Activated naive CD4-positive, alpha-beta T cell treated with anti-CD3 and anti-CD28 coated beads, Interleukin-2, amount 50 U/mL, for 72 hours (primary cell): ENCODE measurements around the gene CLSTN2. TPM values are rescaled to one million over a fixed set of nuclear protein-coding genes. Genes with fewer than 3 reads are reported as not detected.
"Not testable (repeated sequence)": the region's sequence is repeated elsewhere in the genome, so short reads cannot be mapped to it uniquely, and the experiment has no call there.

Source experiments
- ATAC-seq, 2 donors: fragments of 150-1000 bp; cut with Tn5 transposase; 2 replicates each; pipeline ENCODE4 v1.10.0; 2021; ENCODE audit warnings: mild to moderate bottlenecking in 2 of 2, moderate library complexity in 2 of 2
- DNase-seq, 2 donors: peaks; one replicate each; pipeline ENCODE4 v3.0.0; 2021 to 2022; ENCODE audit warnings: low spot score in 2 of 2
- H3K27ac Mint-ChIP-seq, 2 donors: one replicate each; pipeline ENCODE4 v1.8.0; 2022; ENCODE audit warnings: mild to moderate bottlenecking in 2 of 2, mixed read lengths in 2 of 2
- H3K36me3 Mint-ChIP-seq, 2 donors: one replicate each; pipeline ENCODE4 v1.8.0; 2022; ENCODE audit warnings: mixed read lengths in 2 of 2
- H3K9me3 Mint-ChIP-seq, 2 donors: one replicate each; pipeline ENCODE4 v1.8.0; 2022; ENCODE audit warnings: mixed read lengths in 2 of 2
- total RNA-seq, 2 donors: library from RNA; stranded (reverse); gene quantifications; one replicate each; pipeline ENCODE4 v1.2.3, GENCODE V29; 2022

The CLSTN2 gene
- total RNA-seq, 2 donors from 2014 or later = not detected

DNA sequence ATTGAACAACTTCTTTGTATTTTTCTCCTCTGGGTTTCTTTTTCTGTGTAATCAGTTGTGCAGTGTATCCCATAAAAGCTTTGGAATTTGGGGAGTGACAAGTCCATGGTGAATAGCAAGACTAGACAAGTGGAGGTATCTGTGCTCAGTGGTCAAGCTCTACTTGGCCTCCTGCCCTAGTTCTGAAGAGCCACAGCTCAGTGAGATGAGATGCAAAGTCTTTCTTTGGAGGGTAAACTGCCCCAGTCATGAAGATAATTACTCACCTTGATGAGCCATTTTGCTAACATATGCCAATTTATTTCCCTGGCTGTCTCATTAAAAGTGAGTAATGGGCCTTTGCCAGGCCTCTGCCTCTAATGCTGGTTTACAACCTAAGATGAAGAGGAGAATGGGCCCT lies 471.7 kb downstream of the CLSTN2 start:
- DNase-seq = no peak
- no peak for ATAC-seq
- Mint-ChIP-seq H3K36me3 (peaks cover 0 to 9% of the 10 kb centered on the region in 2 donors), H3K27ac (no peak overlapping the region), H3K9me3 (peaks cover 12 to 19% of the 10 kb centered on the region in 2 donors)

DNA sequence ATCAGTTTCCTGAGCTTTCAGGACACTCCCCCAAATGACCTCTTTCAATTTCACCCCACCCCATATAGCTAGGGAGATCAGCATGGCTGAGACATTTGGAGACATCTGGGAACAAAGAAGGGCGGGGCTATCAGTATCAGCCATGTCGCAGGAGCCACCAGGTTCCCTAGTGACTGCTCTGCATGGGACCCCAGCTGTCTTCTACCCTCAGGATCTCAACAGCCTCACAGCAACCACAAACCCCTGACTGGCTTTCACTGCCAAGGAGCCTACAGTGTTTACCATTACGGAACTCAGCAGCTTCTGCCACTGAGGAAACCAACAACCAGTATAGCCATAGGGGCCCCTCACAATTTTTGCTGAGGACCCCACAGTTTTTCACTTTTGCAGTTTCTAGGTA lies 473.3 kb downstream of the CLSTN2 start:
- peaks cover 13 to 19% of the 10 kb centered on the region in 2 donors for H3K9me3 Mint-ChIP-seq
- DNase-seq (no peak), ATAC-seq (no peak)
- peaks cover 0 to 9% of the 10 kb centered on the region in 2 donors for H3K36me3 Mint-ChIP-seq
- H3K27ac Mint-ChIP-seq = no peak overlapping the region

DNA sequence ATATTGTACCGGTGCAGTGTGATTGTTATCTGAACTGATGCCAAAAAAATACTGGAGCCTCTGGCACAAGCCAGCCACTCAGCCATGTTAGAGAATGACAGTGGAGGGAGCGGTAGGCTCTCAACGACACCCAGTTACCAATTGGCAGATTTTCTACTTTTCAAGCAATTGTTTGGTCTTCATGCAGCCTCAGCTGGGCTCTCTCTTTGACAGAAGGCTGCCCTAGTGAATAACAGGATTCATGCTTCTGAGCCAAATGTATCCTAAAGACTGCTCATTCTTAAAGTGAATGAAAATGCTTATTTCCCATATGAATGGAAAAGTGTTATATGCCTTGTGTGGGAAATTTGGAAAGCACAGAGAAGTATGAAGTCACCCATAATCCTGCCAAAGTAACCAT lies 481.7 kb downstream of the CLSTN2 start:
- Mint-ChIP-seq H3K36me3 (no peaks in the 10 kb centered on the region), H3K27ac (no peak overlapping the region), H3K9me3 (peaks cover 0 to under 1% of the 10 kb centered on the region in 2 donors)
- no peak for DNase-seq
- ATAC-seq = no peak

DNA sequence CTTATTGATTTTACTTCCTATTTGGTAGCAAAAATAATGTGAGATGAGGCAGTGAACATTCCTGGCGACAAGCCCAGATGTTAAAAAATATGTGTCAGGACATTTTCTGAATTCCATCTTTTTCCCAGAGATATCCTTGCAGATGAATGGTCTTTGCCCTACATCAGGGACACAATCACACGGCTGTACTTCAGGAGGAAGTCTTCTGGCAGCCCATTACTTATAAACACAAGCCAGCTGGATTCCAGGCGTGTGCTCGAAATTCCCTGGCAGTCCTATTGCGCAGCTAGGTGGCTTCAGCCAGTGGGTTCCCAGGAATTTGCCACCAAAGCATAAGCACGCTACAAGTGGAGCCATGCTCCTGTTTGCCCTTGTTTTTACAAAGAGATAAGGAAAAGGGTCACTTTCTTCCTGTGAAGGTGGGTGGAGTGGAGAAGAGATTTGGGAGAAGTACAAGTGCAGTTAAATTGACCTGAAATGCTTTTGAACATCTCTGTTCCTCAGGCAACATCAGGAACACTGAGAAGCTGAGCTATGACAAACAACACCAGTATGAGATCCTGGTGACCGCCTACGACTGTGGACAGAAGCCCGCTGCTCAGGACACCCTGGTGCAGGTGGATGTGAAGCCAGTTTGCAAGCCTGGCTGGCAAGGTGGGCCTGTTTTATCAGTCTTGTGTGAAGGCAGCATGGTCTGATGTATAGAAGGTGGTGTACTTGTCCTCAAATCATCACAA lies 485.8 kb downstream of the CLSTN2 start:
- Mint-ChIP-seq H3K36me3 (no peaks in the 10 kb centered on the region), H3K9me3 (no peaks in the 10 kb centered on the region), H3K27ac (no peak overlapping the region)
- DNase-seq (no peak), ATAC-seq (no peak)

DNA sequence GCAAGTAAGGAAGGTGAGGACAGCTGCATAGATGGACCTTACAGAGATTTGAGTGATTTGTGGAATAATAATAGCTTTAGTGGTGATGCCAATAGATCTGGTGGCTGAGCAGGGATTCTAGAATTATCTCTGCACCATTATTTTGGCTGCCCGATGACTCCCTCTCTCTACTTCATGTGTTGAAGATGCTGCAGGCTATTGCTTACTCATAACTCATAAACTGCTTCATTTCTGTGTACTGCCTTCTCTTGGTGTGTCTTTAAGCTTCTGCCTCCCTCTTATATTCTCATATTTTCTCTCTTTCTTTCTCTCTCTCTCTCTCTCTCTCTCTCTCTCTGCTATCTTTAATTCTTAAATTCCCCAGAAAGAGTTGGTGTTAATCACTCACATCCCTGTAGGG lies 486.9 kb downstream of the CLSTN2 start:
- no peak for ATAC-seq
- no peak for DNase-seq
- Mint-ChIP-seq H3K36me3 (no peaks in the 10 kb centered on the region), H3K9me3 (no peaks in the 10 kb centered on the region), H3K27ac (peak overlapping the region in 1 of 2 donors; percentile 4)

DNA sequence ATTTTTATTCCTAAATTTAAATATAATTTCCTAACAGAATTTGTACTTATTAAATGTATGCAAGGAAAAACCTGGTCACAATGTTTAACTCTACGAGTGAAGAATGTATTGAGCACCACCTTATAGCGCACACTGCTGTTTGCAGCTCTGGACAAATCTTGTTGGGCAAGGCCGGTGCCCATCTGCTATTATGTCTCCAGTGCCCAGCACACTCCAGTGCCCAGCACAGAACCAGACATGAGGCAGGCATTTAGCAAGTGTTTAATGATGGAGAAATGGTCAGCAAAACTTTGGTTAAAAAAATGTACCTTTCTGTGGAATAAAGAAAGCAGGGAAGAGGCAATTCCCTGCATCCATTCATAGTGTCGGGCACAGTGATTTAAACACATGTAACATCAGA lies 488.2 kb downstream of the CLSTN2 start:
- H3K27ac Mint-ChIP-seq = peak overlapping the region in 1 of 2 donors; percentile 74
- no peak for DNase-seq
- no peaks in the 10 kb centered on the region for H3K9me3 Mint-ChIP-seq
- no peaks in the 10 kb centered on the region for H3K36me3 Mint-ChIP-seq
- ATAC-seq = no peak

DNA sequence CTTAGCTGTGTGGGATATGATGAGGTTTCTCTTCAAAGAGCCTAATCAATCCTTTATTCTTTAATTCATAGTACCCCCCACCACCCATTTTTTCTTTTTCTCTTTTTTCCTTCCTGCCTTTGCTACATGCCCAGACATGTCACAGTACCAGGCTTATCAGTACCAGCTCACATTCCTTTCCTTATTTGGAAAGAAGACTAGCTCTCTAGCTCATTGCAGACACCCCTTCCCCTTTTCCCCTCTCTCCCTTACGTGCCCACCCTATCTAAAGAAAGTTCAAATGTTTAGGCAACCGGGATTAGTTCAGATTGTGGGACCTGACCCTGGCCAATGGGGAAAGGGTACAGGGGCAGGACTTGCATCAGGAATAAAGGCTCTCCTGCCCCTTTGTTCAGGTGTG lies 488.6 kb downstream of the CLSTN2 start:
- not testable (repeated sequence) for ATAC-seq, H3K9me3 Mint-ChIP-seq, H3K36me3 Mint-ChIP-seq, DNase-seq
- H3K27ac Mint-ChIP-seq = peak overlapping the region; percentile 30 to 74

DNA sequence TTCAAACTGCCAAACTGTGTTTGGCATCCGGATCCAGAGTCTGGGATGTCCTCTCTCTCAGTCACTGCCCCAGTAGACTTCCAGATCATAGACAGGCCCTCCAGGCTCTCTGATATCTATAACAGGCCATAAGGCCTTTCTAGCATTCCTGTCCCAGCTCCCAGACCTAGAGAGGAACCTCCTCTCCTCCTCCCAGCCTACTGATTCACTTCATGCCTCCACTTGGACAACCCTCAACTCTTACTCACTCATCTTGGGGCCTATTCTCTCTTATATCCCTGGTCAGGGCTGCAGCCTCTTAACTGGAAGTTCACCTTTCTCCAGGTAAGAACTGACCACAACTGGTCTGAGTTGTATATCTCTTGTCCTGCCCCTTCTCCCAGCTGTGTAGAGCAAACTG lies 489.2 kb downstream of the CLSTN2 start:
- Mint-ChIP-seq H3K9me3 (no peaks in the 10 kb centered on the region), H3K27ac (peak overlapping the region in 1 of 2 donors; percentile 74), H3K36me3 (no peaks in the 10 kb centered on the region)
- no peak for DNase-seq
- no peak for ATAC-seq

DNA sequence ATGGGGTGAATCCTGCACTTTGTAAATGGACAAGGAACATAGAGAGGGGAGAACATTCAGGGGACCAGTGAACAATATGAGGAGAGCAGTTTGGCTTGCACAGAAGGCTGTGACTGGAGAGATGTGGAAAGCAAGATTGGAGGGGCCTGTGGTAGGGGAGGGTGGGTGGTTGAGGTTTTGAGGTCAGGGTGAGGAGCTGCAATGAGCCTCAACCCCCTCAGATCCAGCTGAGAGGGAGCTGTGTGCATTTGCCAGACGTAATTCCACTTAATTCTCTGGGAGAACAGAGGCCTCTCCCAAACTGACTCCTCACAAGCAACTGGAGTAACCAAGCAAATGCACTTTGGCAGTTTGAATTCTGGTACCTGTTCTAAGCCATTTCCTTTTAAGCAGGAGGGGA lies 489.7 kb downstream of the CLSTN2 start:
- no peaks in the 10 kb centered on the region for H3K36me3 Mint-ChIP-seq
- no peaks in the 10 kb centered on the region for H3K9me3 Mint-ChIP-seq
- no peak for DNase-seq
- ATAC-seq = no peak
- no peak overlapping the region for H3K27ac Mint-ChIP-seq

DNA sequence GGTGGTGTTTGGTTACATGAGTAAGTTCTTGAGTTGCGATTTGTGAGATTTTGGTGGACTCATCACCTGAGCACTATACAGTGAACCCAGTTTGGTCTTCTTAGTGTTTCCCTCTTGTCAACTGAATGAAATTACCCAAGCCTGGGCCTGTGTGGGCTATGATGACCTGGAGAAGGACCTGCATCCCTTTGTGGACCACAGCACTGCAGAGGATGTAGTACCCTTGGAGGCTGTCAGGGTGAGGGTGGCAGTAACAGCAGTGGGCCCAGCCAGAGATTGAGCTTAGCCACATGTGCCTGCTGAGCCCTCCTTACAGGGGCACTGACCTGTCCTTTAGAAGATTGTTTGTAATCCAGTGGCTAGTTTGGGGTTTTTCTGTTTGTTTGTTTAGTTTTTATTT lies 492.8 kb downstream of the CLSTN2 start:
- no peaks in the 10 kb centered on the region for H3K9me3 Mint-ChIP-seq
- ATAC-seq (no peak), DNase-seq (no peak)
- H3K36me3 Mint-ChIP-seq = no peaks in the 10 kb centered on the region
- H3K27ac Mint-ChIP-seq = no peak overlapping the region

DNA sequence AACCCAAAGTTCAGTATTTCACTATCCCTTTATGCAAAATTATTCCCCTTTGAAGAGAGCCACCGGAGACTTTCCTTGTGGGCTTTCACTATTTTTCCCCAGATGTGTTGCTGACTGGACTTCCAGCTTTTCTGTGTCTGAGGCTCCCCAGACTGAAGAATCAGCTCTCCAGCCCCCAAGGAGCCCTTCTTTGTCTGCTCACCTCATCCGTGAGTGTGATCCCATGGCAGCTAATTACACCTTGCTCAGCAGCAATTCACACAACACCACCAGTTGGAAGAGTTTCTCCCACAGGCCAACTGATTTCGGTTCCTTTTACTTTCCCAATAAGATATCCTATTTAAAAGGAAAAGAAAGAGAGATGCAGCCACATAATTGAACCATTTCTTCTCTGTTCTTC lies 493.4 kb downstream of the CLSTN2 start:
- DNase-seq = no peak
- Mint-ChIP-seq H3K36me3 (no peaks in the 10 kb centered on the region), H3K27ac (no peak overlapping the region)

DNA sequence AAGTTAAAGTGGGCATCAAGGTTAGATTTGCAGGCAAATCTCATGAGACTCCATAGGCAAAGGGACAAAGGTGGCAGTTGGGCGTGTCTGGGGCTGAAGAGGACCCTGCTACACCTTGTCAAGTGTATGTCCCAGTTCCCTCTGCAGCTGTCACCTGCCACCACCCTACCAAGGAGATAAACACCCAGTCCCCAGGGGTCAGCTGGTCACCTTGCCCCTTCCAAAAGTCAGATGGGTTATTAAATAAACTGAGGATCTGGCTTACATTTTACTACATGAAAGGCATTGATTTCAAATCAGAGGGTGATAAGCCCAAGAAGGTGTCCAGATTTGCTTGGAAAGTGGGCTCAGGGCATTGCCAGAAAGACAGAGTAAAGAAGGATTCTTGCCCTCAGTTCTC lies 494.8 kb downstream of the CLSTN2 start:
- DNase-seq (no peak), ATAC-seq (no peak)
- H3K27ac Mint-ChIP-seq = no peak overlapping the region
- H3K36me3 Mint-ChIP-seq = no peaks in the 10 kb centered on the region
- no peaks in the 10 kb centered on the region for H3K9me3 Mint-ChIP-seq

More for the DNA sequence above, 493.4 kb downstream of the CLSTN2 start:
- ATAC-seq = no peak
- no peaks in the 10 kb centered on the region for H3K9me3 Mint-ChIP-seq

DNA sequence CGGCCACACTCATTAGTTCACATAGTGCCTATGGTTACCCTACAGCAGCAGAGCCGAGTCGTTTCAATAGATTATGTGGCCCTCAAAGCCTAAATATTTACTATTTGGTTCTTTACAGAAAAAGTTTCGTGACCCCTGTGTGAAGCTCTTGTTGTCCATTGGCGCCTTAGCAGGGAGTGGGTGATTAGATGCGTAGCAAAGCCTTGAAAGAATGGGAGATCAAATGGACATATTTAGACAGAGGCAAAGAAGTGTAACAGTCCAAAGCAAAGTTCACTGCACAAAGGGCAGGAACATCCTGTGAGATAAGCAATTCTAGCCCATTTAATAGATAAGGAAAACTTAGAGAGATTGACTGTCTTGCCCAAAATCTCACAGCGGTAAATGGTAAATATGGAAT lies 495.5 kb downstream of the CLSTN2 start:
- DNase-seq (no peak), ATAC-seq (no peak)
- H3K27ac Mint-ChIP-seq = no peak overlapping the region
- no peaks in the 10 kb centered on the region for H3K9me3 Mint-ChIP-seq
- H3K36me3 Mint-ChIP-seq = no peaks in the 10 kb centered on the region

DNA sequence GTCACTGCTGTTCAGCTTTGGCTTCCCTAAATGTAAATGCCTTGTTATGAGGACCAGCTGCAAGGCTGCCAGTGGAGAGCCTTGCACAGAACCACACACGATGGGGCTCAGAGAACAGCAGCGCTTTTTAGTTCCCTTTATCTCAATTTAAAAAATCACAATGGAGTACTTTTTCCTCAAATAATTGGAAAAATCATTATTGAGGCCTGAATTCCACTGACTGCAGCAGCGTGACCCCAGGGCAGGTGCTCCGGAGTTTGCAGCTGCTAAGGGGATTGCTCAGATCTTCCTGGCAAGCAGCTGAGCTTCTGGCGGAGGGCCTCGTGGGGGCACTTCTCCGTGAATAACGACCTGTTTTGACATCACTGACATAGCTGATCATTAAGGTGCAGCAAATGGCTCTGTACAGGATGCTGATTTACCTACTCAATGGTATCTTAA lies 497.3 kb downstream of the CLSTN2 start:
- ATAC-seq (no peak), DNase-seq (no peak)
- no peak overlapping the region for H3K27ac Mint-ChIP-seq
- H3K36me3 Mint-ChIP-seq = no peaks in the 10 kb centered on the region
- H3K9me3 Mint-ChIP-seq = no peaks in the 10 kb centered on the region

DNA sequence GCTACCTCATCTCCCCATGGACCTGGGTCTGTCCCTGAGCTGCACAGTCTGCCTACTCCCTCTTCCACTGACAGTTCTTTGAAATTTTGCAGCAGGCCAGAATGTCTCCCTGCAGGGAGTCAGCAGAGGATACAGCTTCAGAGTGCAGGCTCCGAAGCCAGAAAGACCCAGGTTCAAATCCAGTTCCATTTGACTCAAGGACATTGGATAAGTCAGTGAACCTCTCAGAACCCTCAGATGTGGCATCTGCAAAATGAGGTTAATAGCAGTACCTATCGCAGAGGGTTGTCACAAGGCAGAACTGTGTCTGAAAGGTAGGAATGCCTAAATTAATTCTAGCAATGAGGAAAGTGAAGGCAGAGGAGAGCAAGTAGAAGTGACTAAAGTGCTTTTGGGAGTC lies 498.4 kb downstream of the CLSTN2 start:
- no peaks in the 10 kb centered on the region for H3K9me3 Mint-ChIP-seq
- H3K36me3 Mint-ChIP-seq = no peaks in the 10 kb centered on the region
- DNase-seq (no peak), ATAC-seq (no peak)
- no peak overlapping the region for H3K27ac Mint-ChIP-seq

DNA sequence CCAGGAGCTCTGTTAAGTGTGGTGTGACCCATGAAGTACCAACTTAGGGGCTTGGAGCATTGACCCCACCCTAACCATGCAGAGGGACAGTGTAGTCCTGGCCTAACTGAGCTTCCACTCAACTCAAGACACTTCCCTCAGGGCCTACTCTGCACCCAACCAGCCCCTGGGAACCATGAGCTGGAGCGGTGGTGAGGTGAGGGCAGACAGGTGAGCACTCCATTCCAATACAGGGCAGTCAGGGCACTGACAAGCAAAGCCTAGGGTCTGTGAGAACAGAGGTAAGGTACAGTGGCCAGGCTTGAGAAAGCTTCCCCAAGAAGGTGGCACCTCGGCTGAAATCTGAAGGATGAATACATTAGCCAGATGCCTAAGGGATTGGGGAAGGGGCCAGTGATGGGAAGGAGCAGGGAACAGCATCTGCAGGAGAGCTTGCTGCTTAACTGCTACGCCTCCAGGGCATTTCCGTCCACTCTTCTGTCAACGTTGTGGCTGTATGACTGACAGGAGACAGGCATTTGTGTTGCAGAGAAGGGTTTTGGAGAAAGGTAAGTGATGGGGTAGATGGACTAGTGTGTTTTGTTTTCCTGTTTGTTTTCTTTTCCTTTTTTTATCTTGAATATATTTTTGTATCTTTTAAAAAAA lies 499.4 kb downstream of the CLSTN2 start:
- DNase-seq (no peak), ATAC-seq (no peak)
- Mint-ChIP-seq H3K27ac (no peak overlapping the region), H3K9me3 (no peaks in the 10 kb centered on the region), H3K36me3 (no peaks in the 10 kb centered on the region)

DNA sequence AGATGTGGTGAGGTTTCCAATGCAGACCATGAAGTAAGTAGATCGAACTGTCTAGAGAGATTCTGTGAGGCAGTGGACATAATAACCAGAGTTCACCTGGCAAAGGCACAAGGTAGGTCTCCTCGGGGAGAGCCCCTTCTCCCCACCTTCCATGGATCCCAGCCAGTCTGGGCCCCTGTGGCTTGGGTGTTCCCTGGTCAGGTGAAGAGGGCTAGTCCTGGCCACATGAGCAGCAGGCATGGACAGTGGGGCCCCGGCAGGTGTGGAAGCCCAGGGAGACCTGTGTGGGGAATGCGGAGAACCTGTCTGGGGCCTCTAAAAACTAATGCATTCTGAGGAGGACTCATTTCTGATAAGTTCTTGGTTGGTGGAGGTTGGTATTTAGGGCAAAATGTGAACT lies 501.4 kb downstream of the CLSTN2 start:
- DNase-seq (no peak), ATAC-seq (no peak)
- H3K9me3 Mint-ChIP-seq = no peaks in the 10 kb centered on the region
- no peak overlapping the region for H3K27ac Mint-ChIP-seq
- no peaks in the 10 kb centered on the region for H3K36me3 Mint-ChIP-seq
